Colonic mucosa (tissue), 4 donors: Measurements from ENCODE around the gene SLC18B1. TPM values are rescaled to one million over a fixed set of nuclear protein-coding genes. Genes with fewer than 3 reads are reported as not detected.

Experiments used
- DNase-seq: peaks from one replicate; pipeline ENCODE4 v3.0.0-alpha.2; 2020
- H3K27ac ChIP-seq: fragments of 200-600 bp; one replicate; pipeline ENCODE4 v1.8.0; 2021
- H3K27me3 ChIP-seq: fragments of 200-600 bp; one replicate; pipeline ENCODE4 v1.8.0; 2021
- H3K36me3 ChIP-seq: fragments of 200-600 bp; one replicate; pipeline ENCODE4 v1.8.0; 2021
- H3K4me1 ChIP-seq: fragments of 200-600 bp; one replicate; pipeline ENCODE4 v1.8.0; 2021; ENCODE audit warnings: mild to moderate bottlenecking
- H3K4me3 ChIP-seq: fragments of 200-600 bp; one replicate; pipeline ENCODE4 v1.8.0; 2021
- H3K9ac ChIP-seq, 2 donors: one replicate each; pipeline ENCODE4 v1.7.0; 2013; ENCODE audit warnings: control low read depth in 2 of 2, low read depth in 2 of 2, low read length in 2 of 2
- H3K9me3 ChIP-seq: fragments of 200-600 bp; one replicate; pipeline ENCODE4 v1.8.0; 2021
- CTCF ChIP-seq: fragments of 200-600 bp; IDR thresholded peaks from one replicate; pipeline ENCODE4 v1.8.0; 2022; ENCODE audit warnings: antibody characterized with exemption, mild to moderate bottlenecking
- intact Hi-C: fragments of 100-400 bp; cut with DNase I; formaldehyde crosslinking; loops from one replicate; pipeline ENCODE4 v1.14.1; 2022
- total RNA-seq, 2 donors: library from RNA; stranded (reverse); fragmentation: NEBNext Ultra II Directional in 1 of 2; extraction: Animal tissue kit (Norgen Biotek cat#: 25700) in 1 of 2; gene quantifications; one replicate each; pipeline ENCODE4 v1.2.1, GENCODE V29; 2021
- donor health status: healthy.
- donor health status: DM: no; HTN: no; CAD: no.
- donor health status: DM: no; HTN: no; CAD: no.

The SLC18B1 gene
- total RNA-seq, 2 donors from 2014 or later = 11.1 to 11.8 TPM

- Histone ChIP-seq H3K9ac (no peak overlapping the region), H3K4me3 (no peak overlapping the region), H3K9me3 (no peaks in the 10 kb centered on the region), H3K36me3 (no peaks in the 10 kb centered on the region), H3K4me1 (peaks cover 6% of the 10 kb centered on the region), H3K27ac (no peak overlapping the region), H3K27me3 (no peaks in the 10 kb centered on the region)
- no peak for TF ChIP-seq CTCF
- intact Hi-C loops = no loop called here
- no peak for DNase-seq
These were observed 12.8 kb upstream of the SLC18B1 start for GRCh38 chr6:132811276-132811675.

DNA sequence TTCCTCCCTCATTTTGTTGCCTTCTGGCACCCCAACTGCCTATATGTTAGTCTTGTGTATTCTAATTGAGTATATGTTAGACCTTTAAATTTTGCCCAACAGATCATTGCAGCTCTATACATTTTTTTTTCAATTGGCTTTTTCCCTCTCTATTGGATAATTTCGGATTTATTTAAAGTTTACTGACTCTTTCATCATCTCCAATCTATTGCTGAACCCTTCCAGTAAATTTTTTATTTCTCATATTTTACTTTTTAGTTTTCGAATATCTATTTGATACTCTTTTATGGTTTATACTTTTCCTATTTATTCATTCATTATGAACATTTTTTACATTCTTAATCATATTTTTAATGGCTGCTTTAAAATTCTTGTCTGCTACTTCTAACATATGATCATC, 7.1 kb upstream of the SLC18B1 start:
- no peak overlapping the region for H3K4me3 ChIP-seq
- intact Hi-C loops = no loop called here
- no peaks in the 10 kb centered on the region for H3K27me3 ChIP-seq
- H3K4me1 ChIP-seq = no peaks in the 10 kb centered on the region
- H3K9me3 ChIP-seq = no peaks in the 10 kb centered on the region
- no peaks in the 10 kb centered on the region for H3K36me3 ChIP-seq
- no peak for TF ChIP-seq CTCF
- no peak for DNase-seq
- H3K9ac ChIP-seq = no peak overlapping the region
- no peak overlapping the region for H3K27ac ChIP-seq

DNA sequence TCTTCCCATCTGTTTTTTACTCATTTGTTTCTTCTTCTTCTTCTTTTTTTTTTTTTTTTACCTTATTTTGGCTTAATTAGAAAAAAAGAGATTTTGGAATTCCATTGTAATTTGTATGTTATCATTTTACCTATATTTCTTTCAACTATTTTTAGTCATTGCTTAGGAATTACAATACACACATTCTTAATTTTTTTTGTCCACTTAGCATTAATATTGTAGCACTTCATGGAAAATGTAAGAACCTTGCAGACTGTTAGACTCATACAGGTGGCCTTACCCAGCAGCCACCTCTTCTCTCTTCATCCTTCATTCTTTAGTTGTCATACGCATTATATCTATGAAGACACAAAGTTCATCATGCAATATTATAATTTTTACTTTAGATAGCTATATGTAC, 5.8 kb upstream of the SLC18B1 start:
- no peak overlapping the region for H3K9ac ChIP-seq
- H3K36me3 ChIP-seq = no peaks in the 10 kb centered on the region
- H3K4me1 ChIP-seq = no peaks in the 10 kb centered on the region
- no peak overlapping the region for H3K27ac ChIP-seq
- DNase-seq = no peak
- H3K27me3 ChIP-seq = no peaks in the 10 kb centered on the region
- H3K9me3 ChIP-seq = no peaks in the 10 kb centered on the region
- intact Hi-C loops = no loop called here
- H3K4me3 ChIP-seq = no peak overlapping the region
- no peak for TF ChIP-seq CTCF

- no peak overlapping the region for H3K4me3 ChIP-seq
- H3K36me3 ChIP-seq = no peaks in the 10 kb centered on the region
- no peak overlapping the region for H3K9ac ChIP-seq
- no peak overlapping the region for H3K27ac ChIP-seq
- TF ChIP-seq CTCF = no peak
- intact Hi-C loops = no loop called here
- H3K9me3 ChIP-seq = no peaks in the 10 kb centered on the region
- no peaks in the 10 kb centered on the region for H3K4me1 ChIP-seq
- H3K27me3 ChIP-seq = no peaks in the 10 kb centered on the region
- DNase-seq = no peak
These were observed 2.2 kb upstream of the SLC18B1 start for GRCh38 chr6:132800656-132801055.

DNA sequence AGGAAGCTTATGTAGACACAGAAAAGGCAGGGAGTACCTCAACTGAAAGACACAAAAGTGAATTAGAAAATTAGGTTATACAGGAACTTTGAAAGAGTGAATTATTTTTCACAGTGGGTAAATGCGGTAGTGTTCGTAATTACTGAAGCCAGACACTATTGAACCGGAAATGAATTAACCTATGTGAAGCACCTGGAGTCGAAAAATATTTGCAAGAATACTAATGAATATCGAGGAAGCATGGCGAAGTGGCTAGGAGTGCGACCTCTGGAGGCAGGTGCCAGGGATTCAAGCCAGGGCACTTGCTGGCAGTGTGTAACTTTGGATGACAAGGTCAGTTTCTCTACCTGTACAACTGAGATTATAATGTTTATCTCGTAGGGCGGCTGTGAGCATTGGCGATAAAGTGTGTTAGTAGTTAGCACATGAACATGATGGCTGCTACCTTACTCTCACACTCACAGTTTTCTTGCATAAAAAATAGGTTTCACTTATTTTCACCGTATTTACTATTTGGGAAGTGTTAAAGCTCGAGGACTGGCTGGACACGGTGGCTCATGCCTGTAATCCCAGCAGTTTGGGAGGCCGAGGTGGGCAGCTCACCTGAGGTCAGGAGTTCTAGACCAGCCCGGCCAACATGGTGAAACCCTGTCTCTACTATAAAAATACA, 567 bp upstream of the SLC18B1 start:
- no peaks in the 10 kb centered on the region for H3K9me3 ChIP-seq
- H3K27ac ChIP-seq = peak overlapping the region; percentile 68
- no peaks in the 10 kb centered on the region for H3K4me1 ChIP-seq
- peak; percentile 77 for TF ChIP-seq CTCF
- DNase-seq = peak; percentile 87
- no peaks in the 10 kb centered on the region for H3K36me3 ChIP-seq
- no peaks in the 10 kb centered on the region for H3K27me3 ChIP-seq
- no peak overlapping the region for H3K9ac ChIP-seq
- intact Hi-C loops = no loop called here
- peak overlapping the region; percentile 66 for H3K4me3 ChIP-seq
